Limb (tissue), 2 donors: ENCODE results near the gene TMPRSS11A.
A peak's percentile ranks its signal among the peaks of the same experiment; 100 is the strongest.

Experiments used
- DNase-seq, 2 donors: peaks; one replicate each; pipeline ENCODE4 v3.0.0-alpha.2; 2016; ENCODE audit errors: extremely low spot score in 2 of 2

Gene TMPRSS11A

GRCh38 chr4:67874986-67875385 is 88.3 kb downstream of the TMPRSS11A start:
- peak in 1 of 2 donors; percentile 38 for DNase-seq

- DNase-seq: no peak
These were observed 90.2 kb downstream of the TMPRSS11A start for GRCh38 chr4:67873116-67873515.

DNA sequence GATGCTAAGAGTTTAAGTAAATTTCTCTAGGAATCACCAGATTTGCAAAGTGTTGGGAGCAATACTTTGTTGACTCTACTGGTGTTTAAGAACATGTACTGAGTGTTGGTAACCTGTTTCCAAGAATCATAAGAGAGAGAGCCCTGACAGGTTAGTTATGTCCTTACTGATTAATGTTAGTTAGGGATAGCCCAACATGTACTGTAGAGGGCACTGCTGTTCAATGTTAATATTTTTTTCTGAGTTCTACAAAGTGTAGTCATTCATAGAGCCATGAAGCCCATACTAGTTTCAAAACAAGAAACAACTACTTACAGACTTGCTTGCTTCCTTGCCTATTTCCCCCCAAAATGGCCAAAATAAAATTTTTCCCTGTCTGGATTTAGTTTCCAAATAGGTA is 91.4 kb downstream of the TMPRSS11A start:
- DNase-seq: peak in 1 of 2 donors; percentile 45

GRCh38 chr4:67869580-67870190 is 93.6 kb downstream of the TMPRSS11A start:
- DNase-seq: no peak

DNA sequence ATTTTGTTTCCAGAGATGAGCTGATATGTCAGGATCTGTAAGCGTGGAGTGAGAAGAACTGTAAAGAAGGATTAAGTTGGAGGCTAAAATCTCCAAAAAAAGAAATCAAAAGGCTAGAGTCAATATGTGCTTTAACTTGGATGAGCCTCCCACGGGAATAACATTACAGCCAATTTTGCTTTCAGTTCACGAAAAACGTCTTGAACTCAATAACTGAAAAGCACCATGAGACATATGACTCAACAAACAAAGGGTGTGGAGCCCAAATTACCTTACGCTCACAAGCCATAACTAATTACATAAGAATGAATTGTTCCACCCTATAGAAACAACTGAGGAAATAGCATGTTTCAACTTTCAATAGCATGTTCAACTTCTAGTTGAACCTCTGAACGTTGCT is 101.8 kb downstream of the TMPRSS11A start:
- no peak for DNase-seq
